Neural cell (in vitro differentiated cells): ENCODE measurements around the gene NECAP2. TPM values are rescaled to one million over a fixed set of nuclear protein-coding genes. Genes with fewer than 3 reads are reported as not detected.
A peak's percentile ranks its signal among the peaks of the same experiment; 100 is the strongest.

Experiments used
- H2AFZ ChIP-seq: fragments of 200-600, 300-800 bp; sonication (generic), shearing (Covaris generic); 2 replicates; pipeline ENCODE4 v1.6.0; 2014; ENCODE audit warnings: low read depth, mild to moderate bottlenecking, antibody characterized with exemption, low read length, moderate library complexity
- H3F3A ChIP-seq: fragments of 200-600 bp; shearing (Covaris generic); 2 replicates; pipeline ENCODE4 v1.6.1; 2016; ENCODE audit warnings: mild to moderate bottlenecking, moderate library complexity, mixed read lengths, antibody characterized with exemption, low read length; ENCODE audit not compliant: insufficient read depth, poor library complexity, severe bottlenecking
- H3K27ac ChIP-seq: fragments of 200-600, 300-800 bp; sonication (generic), shearing (Covaris generic); 2 replicates; pipeline ENCODE4 v1.5.1; 2014; ENCODE audit warnings: mild to moderate bottlenecking, low read length, moderate library complexity
- H3K27me3 ChIP-seq: fragments of 300-800, 200-600 bp; sonication (generic), shearing (Covaris generic); 2 replicates; pipeline ENCODE4 v1.6.0; 2014; ENCODE audit warnings: mild to moderate bottlenecking, low read depth, low read length, moderate library complexity; ENCODE audit not compliant: insufficient read depth
- H3K36me3 ChIP-seq: fragments of 300-800, 200-600 bp; sonication (generic), shearing (Covaris generic); 2 replicates; pipeline ENCODE4 v1.5.1; 2014; ENCODE audit warnings: mild to moderate bottlenecking, antibody characterized with exemption, low read length, moderate library complexity; ENCODE audit not compliant: insufficient read depth
- H3K4me2 ChIP-seq: fragments of 300-800, 200-600 bp; sonication (generic), shearing (Covaris generic); 2 replicates; pipeline ENCODE4 v1.6.0; 2014; ENCODE audit warnings: mild to moderate bottlenecking, low read length
- H3K4me3 ChIP-seq: fragments of 300-800, 200-600 bp; sonication (generic), shearing (Covaris generic); 2 replicates; pipeline ENCODE4 v1.5.1; 2014; ENCODE audit warnings: mild to moderate bottlenecking, low read length, moderate library complexity
- H3K79me2 ChIP-seq: fragments of 200-600 bp; shearing (Covaris generic); replicated peaks from 2 replicates; pipeline ENCODE4 v1.6.0; 2014; ENCODE audit warnings: mild to moderate bottlenecking, low read length, moderate library complexity; ENCODE audit not compliant: insufficient read depth
- H3K9ac ChIP-seq: fragments of 300-800, 200-600 bp; sonication (generic), shearing (Covaris generic); 2 replicates; pipeline ENCODE4 v1.6.1; 2016; ENCODE audit warnings: mild to moderate bottlenecking, low read length, mixed read lengths
- H3K9me2 ChIP-seq: fragments of 200-600 bp; shearing (Covaris generic); 2 replicates; pipeline ENCODE4 v1.6.1; 2016; ENCODE audit warnings: mild to moderate bottlenecking, low read length, mixed read lengths; ENCODE audit not compliant: insufficient read depth
- H3K9me3 ChIP-seq: fragments of 200-600, 300-800 bp; sonication (generic), shearing (Covaris generic); 2 replicates; pipeline ENCODE4 v1.6.1; 2016; ENCODE audit warnings: mild to moderate bottlenecking, mixed run types, low read length, moderate library complexity, mixed read lengths
- H4K20me1 ChIP-seq: fragments of 200-600 bp; shearing (Covaris generic); 2 replicates; pipeline ENCODE4 v1.6.1; 2016; ENCODE audit warnings: mild to moderate bottlenecking, mixed run types; ENCODE audit not compliant: insufficient read depth
- CTCF ChIP-seq: fragments of 450-650 bp; IDR thresholded peaks from 2 replicates; pipeline ENCODE4 v1.5.1; 2014; ENCODE audit warnings: antibody characterized with exemption, mild to moderate bottlenecking, moderate library complexity; ENCODE audit not compliant: poor library complexity, severe bottlenecking
- EP300 ChIP-seq: fragments of 450-650 bp; conservative IDR thresholded peaks from 2 replicates; pipeline ENCODE4 v1.6.1; 2014; ENCODE audit warnings: antibody characterized with exemption, mild to moderate bottlenecking, moderate library complexity; ENCODE audit not compliant: poor library complexity, severe bottlenecking
- EZH2 ChIP-seq: fragments of 200-600, 300-800 bp; shearing (Covaris generic), sonication (generic); IDR thresholded peaks from 2 replicates; pipeline ENCODE4 v1.6.1; 2014; ENCODE audit warnings: antibody characterized with exemption, low read length, borderline replicate concordance, mild to moderate bottlenecking; ENCODE audit not compliant: insufficient read depth, poor library complexity, severe bottlenecking
- MXI1 ChIP-seq: fragments of 450-650 bp; conservative IDR thresholded peaks from 2 replicates; pipeline ENCODE4 v1.6.1; 2014; ENCODE audit warnings: antibody characterized with exemption, mild to moderate bottlenecking; ENCODE audit not compliant: poor library complexity, severe bottlenecking
- POLR2AphosphoS5 ChIP-seq: IDR thresholded peaks from 2 replicates; pipeline ENCODE4 v1.6.1; 2012
- RAD21 ChIP-seq: fragments of 450-650 bp; conservative IDR thresholded peaks from 2 replicates; pipeline ENCODE4 v1.6.1; 2014; ENCODE audit warnings: antibody characterized with exemption, mild to moderate bottlenecking, moderate library complexity
- REST ChIP-seq: IDR thresholded peaks from 2 replicates; pipeline ENCODE4 v1.6.1; 2012; ENCODE audit warnings: borderline replicate concordance
- SMC3 ChIP-seq: fragments of 450-650 bp; conservative IDR thresholded peaks from 2 replicates; pipeline ENCODE4 v1.6.1; 2014; ENCODE audit warnings: antibody characterized with exemption, mild to moderate bottlenecking, moderate library complexity; ENCODE audit not compliant: poor library complexity
- TAF1 ChIP-seq: IDR thresholded peaks from 2 replicates; pipeline ENCODE4 v1.6.1; 2012; ENCODE audit warnings: low read depth
- polyA minus RNA-seq: library from RNA; depleted of rRNA, polyadenylated mRNA; stranded (reverse); fragments of >200 nt; gene quantifications from 2 replicates; pipeline ENCODE4 v1.2.3, GENCODE V29; 2014
- polyA plus RNA-seq: library from polyadenylated mRNA; depleted of rRNA; stranded (reverse); fragments of >200 nt; gene quantifications from 2 replicates; pipeline ENCODE4 v1.2.3, GENCODE V29; 2014

NECAP2 gene
- polyA plus RNA-seq, result 69.3 and 80.2 TPM in 2 replicates
- polyA minus RNA-seq, result 18.6 and 27.5 TPM in 2 replicates

GRCh38 chr1:16440470-16441281 lies at the start of gene NECAP2:
Gene NECAP2 (plus strand): TSS chr1:16440724. CDS start chr1:16440762, 38 bp downstream.
- Histone ChIP-seq H4K20me1 (no peaks in the 10 kb centered on the region), H3K4me2 (peak within 1 kb of the TSS; percentile 71), H3K4me3 (peak within 1 kb of the TSS; percentile 95), H3K9me2 (no peaks in the 10 kb centered on the region), H3F3A (no peaks in the 10 kb centered on the region), H3K9me3 (no peaks in the 10 kb centered on the region), H2AFZ (peak within 1 kb of the TSS; percentile 72), H3K27me3 (no peaks in the 10 kb centered on the region), H3K9ac (peak within 1 kb of the TSS; percentile 94), H3K79me2 (peaks cover 29% of the 10 kb centered on the region), H3K36me3 (no peaks in the 10 kb centered on the region), H3K27ac (peak within 1 kb of the TSS; percentile 89)
- peak; percentile 61 for TF ChIP-seq TAF1
- peak; percentile 83 for TF ChIP-seq SMC3
- peak; percentile 45 for TF ChIP-seq EP300
- peak; percentile 67 for TF ChIP-seq RAD21
- TF ChIP-seq MXI1, result peak; percentile 84
- TF ChIP-seq EZH2, result no peak
- TF ChIP-seq POLR2AphosphoS5, result peak; percentile 97
- peak; percentile 51 for TF ChIP-seq REST
- TF ChIP-seq CTCF, result peak; percentile 98

GRCh38 chr1:16391411-16391810 lies 49.1 kb upstream of the NECAP2 start:
- no peak overlapping the region for H2AFZ ChIP-seq
- no peaks in the 10 kb centered on the region for H4K20me1 ChIP-seq
- H3F3A ChIP-seq, result no peaks in the 10 kb centered on the region
- H3K4me3 ChIP-seq, result no peak overlapping the region
- H3K9me3 ChIP-seq, result no peaks in the 10 kb centered on the region
- no peaks in the 10 kb centered on the region for H3K27me3 ChIP-seq
- no peak overlapping the region for H3K9ac ChIP-seq
- H3K9me2 ChIP-seq, result no peaks in the 10 kb centered on the region
- H3K79me2 ChIP-seq, result peaks cover 39% of the 10 kb centered on the region
- no peaks in the 10 kb centered on the region for H3K36me3 ChIP-seq
- no peak overlapping the region for H3K4me2 ChIP-seq
- TF ChIP-seq CTCF (no peak), MXI1 (no peak), SMC3 (no peak), EP300 (no peak)
- no peak overlapping the region for H3K27ac ChIP-seq
